Measurements from ENCODE around the gene ITGB7. TPM values are rescaled to one million over a fixed set of nuclear protein-coding genes. Genes with fewer than 3 reads are reported as not detected.

The ITGB7 gene
- total RNA-seq, 1 donor from 2014 or later, result not detected

DNA sequence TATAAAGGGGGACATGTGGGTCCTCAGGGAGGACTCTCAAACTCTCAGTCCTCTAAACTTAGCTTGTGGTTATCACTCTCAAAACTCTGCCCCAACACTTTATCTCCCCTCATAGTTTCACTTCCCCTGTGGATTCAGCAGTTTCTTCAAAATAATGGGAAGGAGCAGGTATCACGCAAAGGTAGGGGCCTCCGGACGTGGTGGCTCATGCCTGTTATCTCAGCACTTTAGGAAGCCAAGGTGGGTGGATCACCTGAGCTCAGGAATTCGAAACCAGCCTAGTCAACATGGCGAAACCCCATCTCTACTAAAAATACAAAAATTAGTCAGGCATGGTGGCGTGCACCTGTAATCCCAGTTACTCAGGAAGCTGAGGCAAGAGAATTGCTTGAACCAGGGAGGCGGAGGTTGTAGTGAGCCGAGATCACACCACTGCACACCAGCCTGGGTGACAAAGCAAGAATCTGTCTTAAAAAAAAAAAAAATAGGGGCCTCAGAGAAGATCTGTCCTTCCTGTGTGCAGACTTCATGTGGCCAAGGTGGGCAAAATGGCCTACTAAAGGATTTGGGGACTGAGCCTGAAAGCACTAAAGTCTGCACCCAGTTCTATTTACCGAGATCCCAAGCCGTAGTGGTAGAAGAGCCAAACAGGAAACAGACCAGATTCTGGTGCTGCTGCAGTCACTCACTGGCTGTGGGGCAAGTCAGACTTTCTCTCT is 6.4 kb downstream of the ITGB7 start:
- H3K36me3 Mint-ChIP-seq (ENCODE audit: unreplicated experiment), result no peaks in the 10 kb centered on the region
- no peak overlapping the region for H3K27ac Mint-ChIP-seq (ENCODE audit: unreplicated experiment)
- no peak overlapping the region for H3K4me3 Mint-ChIP-seq (ENCODE audit: unreplicated experiment)
- H3K4me1 Mint-ChIP-seq (ENCODE audit: low read depth, unreplicated experiment), result no peaks in the 10 kb centered on the region
- no peak for DNase-seq
- peaks cover 3% of the 10 kb centered on the region for H3K9me3 Mint-ChIP-seq (ENCODE audit: unreplicated experiment)
- H3K27me3 Mint-ChIP-seq (ENCODE audit: unreplicated experiment), result peaks cover 16% of the 10 kb centered on the region
- no peak for TF ChIP-seq CTCF (IDR thresholded peaks at IDR 0.05; ENCODE audit: partially characterized antibody, unreplicated experiment)

DNA sequence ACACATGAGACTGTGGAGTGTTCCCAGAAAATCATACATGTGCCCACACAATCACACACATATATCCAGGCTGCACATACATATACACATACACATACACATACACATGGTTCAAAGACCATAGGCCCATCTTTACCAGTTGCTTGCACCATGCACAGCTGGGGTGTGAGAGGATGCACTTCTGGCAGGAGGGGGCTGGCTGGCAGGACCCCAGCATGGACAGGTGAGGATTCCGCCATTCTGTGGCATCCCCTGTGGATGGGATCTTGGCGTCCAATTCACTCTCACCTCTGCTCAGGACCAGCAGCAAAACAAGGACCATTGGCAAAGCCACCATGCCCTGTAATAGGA is 7.0 kb downstream of the ITGB7 start:
- H3K27me3 Mint-ChIP-seq (ENCODE audit: unreplicated experiment), result peaks cover 20% of the 10 kb centered on the region
- DNase-seq, result no peak
- no peak for TF ChIP-seq CTCF (IDR thresholded peaks at IDR 0.05; ENCODE audit: partially characterized antibody, unreplicated experiment)
- H3K4me3 Mint-ChIP-seq (ENCODE audit: unreplicated experiment), result no peak overlapping the region
- no peak overlapping the region for H3K27ac Mint-ChIP-seq (ENCODE audit: unreplicated experiment)
- no peaks in the 10 kb centered on the region for H3K36me3 Mint-ChIP-seq (ENCODE audit: unreplicated experiment)
- peaks cover 3% of the 10 kb centered on the region for H3K9me3 Mint-ChIP-seq (ENCODE audit: unreplicated experiment)
- H3K4me1 Mint-ChIP-seq (ENCODE audit: low read depth, unreplicated experiment), result no peaks in the 10 kb centered on the region

DNA sequence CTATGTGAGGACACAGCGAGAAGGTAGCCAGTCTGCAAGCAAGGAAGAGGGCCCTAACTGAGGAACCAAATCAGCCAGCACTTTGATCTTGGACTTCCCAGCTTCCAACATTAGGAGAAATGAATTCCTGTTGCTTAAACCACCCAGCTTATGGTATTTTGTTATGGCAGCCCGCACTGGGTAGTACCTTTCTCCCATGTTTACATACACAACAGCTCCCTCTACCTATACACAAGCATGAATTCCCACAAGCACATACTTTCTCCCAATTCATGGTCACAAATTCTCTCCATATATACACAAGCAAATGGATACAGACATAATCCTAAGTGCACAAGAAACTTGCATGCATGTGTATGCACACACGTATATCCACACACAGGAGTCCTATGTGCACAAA is 7.4 kb downstream of the ITGB7 start:
- DNase-seq, result no peak
- H3K4me1 Mint-ChIP-seq (ENCODE audit: low read depth, unreplicated experiment), result no peaks in the 10 kb centered on the region
- no peak overlapping the region for H3K4me3 Mint-ChIP-seq (ENCODE audit: unreplicated experiment)
- TF ChIP-seq CTCF (IDR thresholded peaks at IDR 0.05; ENCODE audit: partially characterized antibody, unreplicated experiment), result no peak
- no peak overlapping the region for H3K27ac Mint-ChIP-seq (ENCODE audit: unreplicated experiment)
- no peaks in the 10 kb centered on the region for H3K36me3 Mint-ChIP-seq (ENCODE audit: unreplicated experiment)
- peaks cover 20% of the 10 kb centered on the region for H3K27me3 Mint-ChIP-seq (ENCODE audit: unreplicated experiment)
- peaks cover 3% of the 10 kb centered on the region for H3K9me3 Mint-ChIP-seq (ENCODE audit: unreplicated experiment)

DNA sequence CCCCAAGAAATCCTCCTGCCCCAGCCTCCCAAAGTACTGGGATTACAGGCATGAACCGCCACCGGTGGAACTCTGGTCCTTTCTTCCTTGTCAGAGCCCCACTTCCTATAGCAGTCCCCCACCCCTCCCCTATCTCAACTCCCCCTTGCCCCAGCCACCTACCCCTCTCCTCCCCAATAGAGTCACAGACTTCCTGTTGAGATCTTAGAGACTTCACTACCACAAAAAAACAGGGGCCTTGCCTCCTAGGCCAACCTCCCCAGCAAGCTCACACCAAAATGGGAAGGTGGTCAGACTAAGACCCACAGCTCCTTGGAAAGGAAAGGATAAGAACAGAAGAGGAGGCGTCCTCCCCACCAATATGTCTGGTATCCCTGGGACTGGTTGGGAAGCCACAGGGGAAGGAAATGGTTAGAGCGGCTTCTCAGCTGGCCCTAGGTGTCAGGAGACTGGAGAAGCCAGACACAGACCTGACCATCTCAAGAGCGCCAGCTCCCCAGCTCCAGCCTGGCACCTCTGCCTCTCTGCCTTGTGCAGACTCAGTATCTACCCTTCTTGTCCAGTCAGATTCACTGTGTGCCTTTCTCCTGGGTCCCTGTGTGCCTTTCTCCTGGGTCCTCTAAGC is 8.5 kb downstream of the ITGB7 start:
- peaks cover 21% of the 10 kb centered on the region for H3K27me3 Mint-ChIP-seq (ENCODE audit: unreplicated experiment)
- H3K4me1 Mint-ChIP-seq (ENCODE audit: low read depth, unreplicated experiment), result no peaks in the 10 kb centered on the region
- no peak overlapping the region for H3K27ac Mint-ChIP-seq (ENCODE audit: unreplicated experiment)
- TF ChIP-seq CTCF (IDR thresholded peaks at IDR 0.05; ENCODE audit: partially characterized antibody, unreplicated experiment), result no peak
- no peak overlapping the region for H3K4me3 Mint-ChIP-seq (ENCODE audit: unreplicated experiment)
- peaks cover 3% of the 10 kb centered on the region for H3K9me3 Mint-ChIP-seq (ENCODE audit: unreplicated experiment)
- no peaks in the 10 kb centered on the region for H3K36me3 Mint-ChIP-seq (ENCODE audit: unreplicated experiment)
- no peak for DNase-seq

DNA sequence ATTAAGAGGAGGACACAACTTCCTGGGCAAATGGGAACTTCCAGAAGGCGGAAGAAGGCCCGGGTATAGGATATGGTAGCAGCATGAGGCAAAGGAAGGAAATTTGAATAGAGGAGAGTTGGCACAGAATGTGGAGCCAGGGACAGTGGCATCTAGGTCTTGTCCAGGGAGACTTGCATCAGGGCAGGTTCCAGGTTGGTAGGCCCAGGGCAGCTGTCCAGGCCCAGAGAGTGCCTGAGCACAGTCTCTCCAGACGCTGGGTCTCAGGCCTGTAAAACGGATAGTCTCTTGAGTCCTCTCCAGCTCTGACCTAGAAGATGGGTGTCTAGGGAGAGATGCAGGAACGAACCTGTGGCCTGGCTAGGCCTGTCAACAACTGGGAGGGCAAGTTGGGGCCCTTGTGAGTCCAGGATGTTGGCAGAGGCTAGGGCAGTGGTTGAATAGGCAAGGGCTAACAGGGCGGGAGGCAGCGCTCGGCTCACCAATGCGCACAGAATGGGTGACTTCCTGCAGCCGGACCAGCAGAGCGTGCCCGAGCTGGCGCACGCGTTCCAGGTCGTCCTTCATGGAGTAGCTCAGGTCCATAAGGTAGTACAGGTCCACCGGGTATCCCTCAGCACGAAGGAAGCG is 9.9 kb downstream of the ITGB7 start:
- TF ChIP-seq CTCF (IDR thresholded peaks at IDR 0.05; ENCODE audit: partially characterized antibody, unreplicated experiment), result no peak
- no peak for DNase-seq
- no peaks in the 10 kb centered on the region for H3K36me3 Mint-ChIP-seq (ENCODE audit: unreplicated experiment)
- H3K27me3 Mint-ChIP-seq (ENCODE audit: unreplicated experiment), result peaks cover 27% of the 10 kb centered on the region
- no peaks in the 10 kb centered on the region for H3K4me1 Mint-ChIP-seq (ENCODE audit: low read depth, unreplicated experiment)
- no peak overlapping the region for H3K27ac Mint-ChIP-seq (ENCODE audit: unreplicated experiment)
- H3K9me3 Mint-ChIP-seq (ENCODE audit: unreplicated experiment), result peaks cover under 1% of the 10 kb centered on the region
- H3K4me3 Mint-ChIP-seq (ENCODE audit: unreplicated experiment), result no peak overlapping the region
